ENCODE data around the gene PNKP. TPM values are rescaled to one million over a fixed set of nuclear protein-coding genes. Genes with fewer than 3 reads are reported as not detected.

The PNKP gene
- total RNA-seq, 1 donor: 42.3 TPM

DNA sequence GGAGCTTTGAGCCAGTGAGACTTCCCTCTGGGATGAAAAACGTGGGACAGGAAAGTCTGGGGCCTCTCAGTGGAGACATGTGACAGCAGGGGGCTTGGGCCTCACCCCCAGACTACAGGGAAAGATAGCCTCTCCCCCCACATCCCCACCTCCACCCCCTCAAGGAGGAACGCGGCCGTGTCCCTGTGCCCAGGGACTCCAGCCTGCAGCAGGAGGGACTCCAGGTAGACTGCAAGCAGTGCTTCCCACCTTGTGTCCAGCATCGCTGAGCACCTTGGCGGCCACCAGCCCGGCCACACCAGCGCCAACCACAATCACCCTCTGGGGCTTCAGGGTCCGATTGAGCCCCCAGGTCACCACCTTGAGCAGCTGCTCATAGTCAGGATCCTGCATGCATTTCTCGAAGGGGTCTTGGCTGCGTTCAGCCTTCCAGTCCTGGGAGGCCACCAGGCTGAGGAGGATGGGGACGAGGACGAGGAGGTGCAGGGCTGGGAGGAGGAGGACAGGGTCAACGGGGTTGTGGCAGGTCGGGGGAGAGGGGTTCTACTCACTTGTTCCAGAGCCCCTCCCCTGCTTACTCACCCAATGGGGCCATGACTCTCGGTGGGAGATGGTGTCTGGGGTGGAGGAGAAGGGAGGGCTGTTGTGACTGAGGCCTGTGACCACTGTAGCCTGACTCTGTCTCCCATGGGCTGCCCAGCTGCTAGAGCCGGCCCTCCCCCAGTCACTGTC is 28.4 kb upstream of the PNKP start:
- DNase-seq (ENCODE audit: low read depth): no peak
- H3K4me3 ChIP-seq (ENCODE audit: low read depth, low read length): no peak overlapping the region
- TF ChIP-seq, protein P1, sequence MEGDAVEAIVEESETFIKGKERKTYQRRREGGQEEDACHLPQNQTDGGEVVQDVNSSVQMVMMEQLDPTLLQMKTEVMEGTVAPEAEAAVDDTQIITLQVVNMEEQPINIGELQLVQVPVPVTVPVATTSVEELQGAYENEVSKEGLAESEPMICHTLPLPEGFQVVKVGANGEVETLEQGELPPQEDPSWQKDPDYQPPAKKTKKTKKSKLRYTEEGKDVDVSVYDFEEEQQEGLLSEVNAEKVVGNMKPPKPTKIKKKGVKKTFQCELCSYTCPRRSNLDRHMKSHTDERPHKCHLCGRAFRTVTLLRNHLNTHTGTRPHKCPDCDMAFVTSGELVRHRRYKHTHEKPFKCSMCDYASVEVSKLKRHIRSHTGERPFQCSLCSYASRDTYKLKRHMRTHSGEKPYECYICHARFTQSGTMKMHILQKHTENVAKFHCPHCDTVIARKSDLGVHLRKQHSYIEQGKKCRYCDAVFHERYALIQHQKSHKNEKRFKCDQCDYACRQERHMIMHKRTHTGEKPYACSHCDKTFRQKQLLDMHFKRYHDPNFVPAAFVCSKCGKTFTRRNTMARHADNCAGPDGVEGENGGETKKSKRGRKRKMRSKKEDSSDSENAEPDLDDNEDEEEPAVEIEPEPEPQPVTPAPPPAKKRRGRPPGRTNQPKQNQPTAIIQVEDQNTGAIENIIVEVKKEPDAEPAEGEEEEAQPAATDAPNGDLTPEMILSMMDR (IDR thresholded peaks at IDR 0.05; ENCODE audit: insufficient read depth, low read length): no peak

DNA sequence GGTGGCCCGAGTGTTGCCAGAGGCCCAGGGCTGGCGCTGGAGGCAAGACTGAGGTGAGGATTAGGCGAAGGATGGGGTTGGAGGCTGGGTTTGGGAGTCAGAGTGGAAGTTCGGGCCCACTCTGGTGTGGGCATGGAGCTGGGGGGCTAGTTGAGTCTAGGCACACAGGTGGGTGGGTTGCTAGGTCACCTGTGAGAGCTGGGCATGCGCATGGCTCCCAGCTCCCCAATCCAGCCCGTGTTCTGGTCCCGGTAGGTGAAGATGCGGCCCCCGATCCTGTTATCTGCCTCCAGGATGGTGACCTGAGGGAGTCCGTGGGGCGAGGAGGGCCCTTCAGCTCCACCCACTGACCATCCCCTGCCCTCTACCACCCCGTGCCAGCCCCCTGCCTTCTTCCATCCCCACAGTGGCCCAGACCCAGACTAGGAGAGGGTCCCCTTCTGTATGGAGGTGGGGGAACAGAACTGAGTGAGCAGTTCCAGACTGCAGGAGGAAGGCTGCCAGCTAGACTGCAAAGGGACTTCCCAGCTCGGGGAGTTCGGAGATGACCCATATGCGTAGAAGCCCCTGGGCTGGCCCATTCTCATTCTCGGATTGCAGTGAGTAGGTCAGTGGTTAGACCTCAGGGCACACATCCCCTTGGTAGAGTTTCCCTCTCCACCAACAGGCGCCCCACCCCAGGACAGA is 27.6 kb upstream of the PNKP start:
- no peak overlapping the region for H3K4me3 ChIP-seq (ENCODE audit: low read depth, low read length)
- DNase-seq (ENCODE audit: low read depth): no peak
- TF ChIP-seq, protein P1 (IDR thresholded peaks at IDR 0.05; ENCODE audit: insufficient read depth, low read length): no peak

DNA sequence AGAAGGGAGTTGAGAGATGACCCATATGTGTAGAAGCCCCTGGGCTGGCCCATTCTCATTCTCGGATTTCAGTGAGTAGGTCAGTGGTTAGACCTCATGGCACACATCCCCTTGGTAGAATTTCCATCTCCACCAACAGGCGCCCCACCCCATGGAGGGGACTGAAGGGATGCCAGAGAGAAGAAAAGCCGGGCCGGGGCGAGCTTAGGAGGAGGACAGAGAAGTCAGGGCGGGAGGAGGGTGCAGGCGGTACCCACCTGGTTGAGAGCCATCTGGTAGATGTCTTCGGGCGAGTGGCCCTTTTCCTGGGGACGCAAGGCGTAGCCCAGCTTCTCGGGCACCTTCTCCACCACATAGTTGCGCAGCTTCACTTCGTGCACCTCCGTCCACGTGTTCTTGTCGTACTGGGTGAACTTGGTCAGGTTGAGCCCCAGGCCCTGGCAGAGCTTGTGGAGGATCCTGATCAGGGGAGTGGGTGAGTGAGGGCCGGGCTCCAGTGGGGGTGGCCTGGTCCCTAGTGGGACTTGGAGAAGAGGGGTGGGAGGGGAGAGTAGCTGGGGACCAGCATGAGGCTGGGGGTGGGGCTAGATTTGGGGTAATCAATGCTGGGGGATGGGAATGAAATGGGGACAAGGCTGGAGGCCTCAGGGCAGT is 26.8 kb upstream of the PNKP start:
- H3K4me3 ChIP-seq (ENCODE audit: low read depth, low read length): no peak overlapping the region
- DNase-seq (ENCODE audit: low read depth): no peak
- TF ChIP-seq, protein P1 (IDR thresholded peaks at IDR 0.05; ENCODE audit: insufficient read depth, low read length): no peak

DNA sequence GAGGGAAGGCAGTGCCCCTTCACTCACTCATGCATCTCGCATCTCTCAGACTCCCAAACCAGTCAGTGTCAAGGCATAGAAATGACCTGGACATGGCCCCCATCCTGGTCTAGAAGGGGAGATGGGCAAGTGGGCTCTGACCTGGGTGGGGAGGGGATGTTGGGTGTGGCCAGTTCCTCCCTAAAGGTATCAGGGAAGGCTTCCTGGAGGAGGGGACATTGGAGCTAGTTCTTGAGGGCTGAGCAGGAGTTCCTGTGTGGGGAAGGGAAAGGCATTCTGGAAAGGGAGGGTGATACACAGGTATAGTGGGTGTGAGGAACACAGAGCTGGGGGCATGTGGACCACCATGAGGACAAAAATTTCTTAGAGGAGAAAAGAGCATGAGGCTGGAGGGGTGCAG is 25.3 kb upstream of the PNKP start:
- H3K4me3 ChIP-seq (ENCODE audit: low read depth, low read length): no peak overlapping the region
- DNase-seq (ENCODE audit: low read depth): no peak
- TF ChIP-seq, protein P1 (IDR thresholded peaks at IDR 0.05; ENCODE audit: insufficient read depth, low read length): no peak

DNA sequence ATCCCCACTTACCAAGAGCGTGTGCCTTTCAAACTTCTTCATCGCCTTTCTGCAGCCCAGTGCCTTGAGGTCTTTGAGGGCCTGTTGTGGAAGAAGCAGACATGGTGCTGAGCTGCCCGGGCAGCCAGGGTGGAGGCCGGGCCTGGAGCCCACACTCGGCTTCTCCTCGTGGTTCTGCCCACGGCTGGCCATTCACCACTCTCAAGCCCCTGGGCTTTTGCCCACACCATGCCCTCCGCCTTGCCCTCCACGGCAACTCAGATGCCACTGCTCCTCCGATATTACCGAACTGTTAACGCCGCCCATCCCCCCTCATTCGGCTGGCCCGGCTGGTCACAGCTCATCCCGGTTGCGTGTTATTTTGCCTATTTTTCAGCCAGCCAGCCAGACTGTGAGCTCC is 24.0 kb upstream of the PNKP start:
- DNase-seq (ENCODE audit: low read depth): no peak
- TF ChIP-seq, protein P1 (IDR thresholded peaks at IDR 0.05; ENCODE audit: insufficient read depth, low read length): no peak
- H3K4me3 ChIP-seq (ENCODE audit: low read depth, low read length): no peak overlapping the region

DNA sequence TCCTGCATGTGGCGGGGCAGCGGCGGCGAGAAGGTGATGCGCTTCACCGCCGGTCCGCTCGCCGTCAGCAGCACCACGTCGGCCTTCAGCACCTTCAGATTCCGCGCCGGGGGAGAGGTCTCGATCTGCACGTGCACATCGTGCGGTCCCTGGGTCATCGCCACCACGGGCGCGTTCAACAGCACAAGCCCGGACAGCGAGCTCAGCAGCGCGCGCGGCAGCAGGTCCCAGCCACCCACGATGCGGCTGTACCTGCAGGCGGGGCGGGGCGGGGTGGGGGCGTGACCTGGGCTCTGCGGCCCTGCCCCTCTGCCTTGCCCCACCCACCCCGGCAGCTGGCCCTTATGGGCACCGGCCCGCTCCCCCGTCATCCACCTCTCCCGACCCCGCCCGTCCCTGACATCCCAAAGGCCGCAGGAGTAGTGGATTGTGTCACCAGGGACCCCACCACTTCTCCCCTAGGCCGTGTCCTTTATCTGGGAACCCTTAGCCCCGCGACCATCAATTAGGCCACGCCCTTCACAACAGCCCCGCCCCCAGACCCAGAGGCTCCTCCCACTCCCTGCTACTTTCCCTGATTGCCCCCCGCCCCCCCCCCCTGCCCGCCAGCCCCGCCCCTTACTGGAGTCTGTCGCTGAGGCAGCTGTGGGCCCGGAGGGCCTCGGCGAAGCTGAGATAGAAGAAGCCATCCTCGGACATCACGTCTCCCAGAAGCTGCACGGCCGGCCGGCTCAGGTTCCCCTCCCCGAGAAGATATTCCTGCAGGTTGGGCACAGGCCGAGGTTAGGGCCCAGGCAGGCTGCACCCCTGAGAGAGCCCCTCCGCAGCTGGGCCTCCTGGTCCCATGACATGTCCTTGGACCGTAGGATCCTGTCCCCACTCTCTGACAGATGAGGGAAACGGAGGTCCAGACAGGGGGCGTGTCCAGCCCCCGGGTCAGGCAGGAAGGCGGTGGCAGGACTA is 23.3 kb upstream of the PNKP start:
- peak overlapping the region; percentile 28 for H3K4me3 ChIP-seq (ENCODE audit: low read depth, low read length)
- TF ChIP-seq, protein P1 (IDR thresholded peaks at IDR 0.05; ENCODE audit: insufficient read depth, low read length): no peak
- no peak for DNase-seq (ENCODE audit: low read depth)
